HG02588 (cell line): ENCODE results near the gene INS.
"Not testable (repeated sequence)": the region's sequence is repeated elsewhere in the genome, so short reads cannot be mapped to it uniquely, and the experiment has no call there.

Experiments
- ATAC-seq: cut with Tn5 transposase; IDR thresholded peaks from one replicate; pipeline ENCODE4 v1.9.1; 2021; ENCODE audit warnings: mild to moderate bottlenecking, moderate library complexity; ENCODE audit not compliant: unreplicated experiment

INS gene

GRCh38 chr11:2199466-2200341 lies 38.7 kb upstream of the INS start:
- ATAC-seq, result no peak

GRCh38 chr11:2198621-2199365 lies 37.8 kb upstream of the INS start:
- no peak for ATAC-seq

- ATAC-seq, result no peak
Observed at GRCh38 chr11:2197771-2198520, 36.9 kb upstream of the INS start.

- no peak for ATAC-seq
Observed at GRCh38 chr11:2196970-2197770, 36.2 kb upstream of the INS start.

- ATAC-seq, result no peak
Observed at GRCh38 chr11:2195756-2196088, 34.7 kb upstream of the INS start.

- no peak for ATAC-seq
Observed at GRCh38 chr11:2194877-2195755, 34.1 kb upstream of the INS start.

GRCh38 chr11:2193888-2194595 lies 33.0 kb upstream of the INS start:
- ATAC-seq, result not testable (repeated sequence)

GRCh38 chr11:2193099-2193887 lies 32.3 kb upstream of the INS start:
- no peak for ATAC-seq

GRCh38 chr11:2192435-2192834 lies 31.4 kb upstream of the INS start:
- no peak for ATAC-seq

- no peak for ATAC-seq
Observed at GRCh38 chr11:2191883-2192282, 30.9 kb upstream of the INS start.

GRCh38 chr11:2190657-2191471 lies 29.9 kb upstream of the INS start:
- ATAC-seq, result no peak

GRCh38 chr11:2189938-2190656 lies 29.1 kb upstream of the INS start:
- no peak for ATAC-seq

- no peak for ATAC-seq
Observed at GRCh38 chr11:2188745-2189144, 27.7 kb upstream of the INS start.

GRCh38 chr11:2187280-2187707 lies 26.3 kb upstream of the INS start:
- ATAC-seq, result no peak

- ATAC-seq, result no peak
Observed at GRCh38 chr11:2186669-2187279, 25.8 kb upstream of the INS start.

- ATAC-seq, result no peak
Observed at GRCh38 chr11:2185324-2186085, 24.5 kb upstream of the INS start.
